ENCODE data around the gene PI4K2A.

The PI4K2A gene

DNA sequence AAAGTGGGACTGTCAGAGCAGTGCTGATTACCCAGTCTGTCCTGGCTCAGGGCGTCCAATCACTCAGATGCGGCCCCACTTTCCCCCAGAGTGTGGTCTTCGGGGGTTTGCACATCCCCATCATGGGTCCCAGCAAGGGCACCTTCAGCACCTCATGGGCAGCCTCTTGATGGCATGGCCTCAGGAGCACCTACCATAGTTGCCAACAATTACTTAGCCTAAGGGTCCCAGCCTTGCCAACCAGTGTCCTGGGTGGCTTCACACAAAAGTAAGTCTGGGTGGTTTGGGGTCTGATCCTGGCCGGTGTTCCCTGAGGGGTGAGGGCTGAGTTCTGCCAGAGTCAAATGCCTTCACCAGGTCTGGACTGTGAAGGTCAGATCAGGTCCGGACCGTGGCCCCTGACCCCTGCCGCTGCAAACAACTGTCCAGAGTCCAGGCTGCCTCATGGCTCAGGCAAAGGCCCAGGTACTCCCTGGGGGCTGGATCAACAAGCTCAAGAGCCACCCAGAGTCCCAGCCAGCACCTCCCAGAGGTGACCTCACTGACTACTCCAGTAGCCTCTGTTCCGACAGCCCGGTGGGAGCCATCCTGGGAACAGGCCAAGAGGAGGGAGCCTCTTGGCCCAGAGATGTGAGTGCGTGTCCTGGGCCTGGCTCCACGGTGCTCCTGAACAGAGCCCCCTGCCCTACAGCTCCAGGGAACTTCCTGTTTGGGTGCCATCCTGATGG lies 66.8 kb downstream of the PI4K2A start:
- no peak for DNase-seq

DNA sequence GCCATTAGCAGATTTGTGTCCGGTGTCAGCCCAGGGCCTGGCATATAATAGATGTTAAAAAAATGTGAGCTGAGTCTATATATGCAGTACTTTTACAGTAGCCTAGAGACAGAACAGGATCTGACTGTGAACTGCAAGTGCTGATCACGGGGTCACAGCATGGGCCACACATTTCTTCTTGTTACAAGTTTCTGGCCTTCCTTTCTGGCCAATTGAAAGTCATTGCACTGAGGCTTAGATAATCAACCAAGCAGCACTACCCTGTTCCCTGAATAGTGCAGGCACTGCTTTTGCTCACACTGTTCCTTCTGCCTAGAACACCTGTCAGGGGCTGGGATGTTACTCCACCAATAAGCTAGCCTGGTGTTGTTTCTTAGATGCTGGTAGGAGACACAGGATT lies 67.7 kb downstream of the PI4K2A start:
- no peak for DNase-seq

DNA sequence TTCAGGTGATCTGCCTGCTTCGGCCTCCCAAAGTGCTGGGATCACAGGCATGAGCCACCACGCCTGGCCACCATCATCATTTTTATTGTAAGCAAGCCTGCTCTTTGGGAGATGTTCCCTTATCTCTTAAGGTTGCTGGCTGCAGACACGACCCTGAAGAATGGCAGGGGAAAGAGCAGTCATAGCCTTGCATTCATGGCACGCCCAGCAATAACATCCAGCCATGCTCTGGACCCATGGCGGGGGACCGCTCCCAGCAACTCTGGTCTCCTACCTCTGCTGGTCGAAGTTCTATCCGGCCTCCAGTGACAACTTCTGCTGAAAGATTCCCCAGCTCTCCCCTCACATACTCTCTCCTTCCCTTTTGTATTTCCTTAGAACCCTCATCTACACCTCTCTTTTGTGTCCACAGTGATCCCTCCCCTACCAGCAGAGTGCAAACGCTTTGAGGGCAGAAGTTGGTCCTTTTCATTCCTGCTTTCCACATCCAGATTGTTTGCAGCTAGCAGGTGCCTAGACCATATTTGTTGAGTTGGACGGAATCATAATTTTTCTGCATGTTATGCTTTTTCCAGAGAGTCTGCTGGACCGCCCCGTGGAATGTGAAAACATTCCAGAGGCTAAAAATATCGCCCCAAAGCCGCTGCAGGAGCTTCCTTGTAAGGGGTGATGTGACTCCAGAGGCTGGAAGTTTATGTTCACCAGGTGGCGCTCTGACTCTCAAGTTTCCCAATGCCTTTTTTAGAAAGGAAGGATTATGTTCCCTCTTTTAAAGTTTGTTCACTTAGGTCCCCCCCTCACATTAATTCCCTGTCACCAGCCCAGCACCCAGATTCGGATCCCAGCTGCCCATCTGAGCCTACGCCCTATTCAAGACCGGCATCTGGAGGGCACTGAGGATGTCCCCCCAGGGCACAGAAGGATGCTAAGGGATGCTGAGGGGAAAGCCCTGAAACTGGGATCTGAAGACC lies 68.8 kb downstream of the PI4K2A start:
- peak in 7 of 14 donors; percentile 14 to 40 (median 26) for DNase-seq

DNA sequence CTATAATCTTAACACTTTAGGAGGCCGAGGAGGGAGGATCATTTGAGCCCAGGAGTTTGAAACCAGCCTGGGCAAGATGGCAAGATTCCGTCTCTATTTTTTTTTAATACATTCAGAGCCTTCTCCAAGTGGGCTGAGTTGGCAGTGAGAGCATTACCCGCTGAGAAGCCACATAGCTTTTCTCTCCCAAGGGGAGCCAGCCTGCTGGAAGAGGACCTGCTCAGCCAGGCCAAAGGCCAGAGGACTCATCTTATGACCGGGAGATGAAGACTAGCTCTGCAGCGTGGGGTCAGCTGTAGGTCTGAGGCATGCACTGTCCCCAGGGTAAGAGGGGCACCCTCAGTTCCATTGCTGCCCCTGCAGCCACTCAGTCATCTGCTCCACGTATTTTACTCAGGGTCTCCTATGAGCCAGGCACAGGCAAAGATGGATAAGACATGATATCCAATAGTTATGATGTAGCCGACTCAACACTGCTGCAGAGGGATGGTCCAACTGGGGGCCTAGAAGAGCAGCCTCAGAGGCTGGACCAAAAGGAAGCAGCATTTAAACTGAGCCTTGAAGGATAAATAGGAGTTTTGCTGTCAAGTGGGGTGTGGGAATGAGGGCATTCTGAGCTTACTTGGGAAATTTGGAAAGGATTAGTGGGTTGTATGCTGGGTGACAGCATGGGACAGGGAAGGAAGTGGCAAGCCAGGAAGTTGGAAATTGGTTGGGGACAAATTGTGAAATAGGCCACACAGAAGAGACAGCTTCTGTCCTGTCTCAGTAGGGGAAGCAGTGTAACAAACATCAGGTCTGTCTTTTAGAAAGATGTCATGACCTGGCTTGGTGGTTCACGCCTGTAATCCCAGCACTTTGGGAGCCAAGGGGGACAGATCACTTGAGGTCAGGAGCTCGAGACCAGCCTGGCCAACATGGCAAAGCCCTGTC lies 71.4 kb downstream of the PI4K2A start:
- no peak for DNase-seq

DNA sequence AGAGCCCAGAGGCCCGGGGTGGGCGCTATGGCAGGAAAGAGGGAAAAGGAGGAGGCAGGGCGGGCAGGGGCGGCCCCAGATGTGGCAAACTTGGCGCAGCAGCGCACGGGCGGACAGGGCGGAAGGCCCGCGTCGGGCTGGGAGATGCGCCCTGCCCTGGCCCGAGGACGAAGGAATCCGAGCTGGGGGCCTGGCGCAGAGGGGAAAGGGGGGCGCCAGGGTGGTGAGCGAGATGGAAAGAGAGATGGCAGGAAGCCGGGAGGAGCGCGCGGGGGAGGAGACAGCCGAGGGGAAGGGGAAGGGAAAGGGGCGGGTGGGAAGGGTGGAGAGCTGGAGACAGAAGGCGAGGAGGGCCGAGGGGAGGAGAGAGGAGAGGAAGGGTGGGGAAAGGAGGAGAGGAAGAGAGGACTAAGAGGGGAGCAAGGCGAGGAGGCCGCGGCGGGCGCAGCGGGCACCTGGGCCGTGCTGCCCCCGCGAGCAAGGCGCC lies 72.9 kb downstream of the PI4K2A start, which contains the start of gene MARVELD1:
Gene MARVELD1, plus strand, starts transcription at position 392 of the 487 bp plus-strand sequence. CDS start 147 bp downstream, outside the sequence.
- peak in 4 of 14 donors; percentile 20 to 57 (median 26) for DNase-seq

DNA sequence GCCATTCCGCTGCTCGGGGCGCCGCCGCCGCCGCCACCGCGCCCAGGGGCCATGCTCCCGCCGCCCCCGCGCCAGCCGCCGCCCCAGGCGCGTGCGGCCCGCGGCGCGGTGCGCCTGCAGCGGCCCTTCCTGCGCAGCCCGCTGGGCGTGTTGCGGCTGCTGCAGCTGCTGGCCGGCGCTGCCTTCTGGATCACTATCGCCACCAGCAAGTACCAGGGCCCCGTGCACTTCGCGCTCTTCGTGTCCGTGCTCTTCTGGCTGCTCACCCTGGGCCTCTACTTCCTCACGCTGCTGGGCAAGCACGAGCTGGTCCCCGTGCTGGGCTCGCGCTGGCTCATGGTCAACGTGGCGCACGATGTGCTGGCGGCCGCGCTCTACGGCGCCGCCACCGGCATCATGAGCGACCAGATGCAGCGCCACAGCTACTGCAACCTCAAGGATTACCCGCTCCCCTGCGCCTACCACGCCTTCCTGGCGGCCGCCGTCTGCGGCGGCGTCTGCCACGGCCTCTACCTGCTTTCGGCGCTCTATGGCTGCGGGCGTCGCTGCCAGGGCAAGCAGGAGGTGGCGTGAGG lies 73.4 kb downstream of the PI4K2A start:
- DNase-seq = peak in 12 of 14 donors; percentile 36 to 79 (median 59)

DNA sequence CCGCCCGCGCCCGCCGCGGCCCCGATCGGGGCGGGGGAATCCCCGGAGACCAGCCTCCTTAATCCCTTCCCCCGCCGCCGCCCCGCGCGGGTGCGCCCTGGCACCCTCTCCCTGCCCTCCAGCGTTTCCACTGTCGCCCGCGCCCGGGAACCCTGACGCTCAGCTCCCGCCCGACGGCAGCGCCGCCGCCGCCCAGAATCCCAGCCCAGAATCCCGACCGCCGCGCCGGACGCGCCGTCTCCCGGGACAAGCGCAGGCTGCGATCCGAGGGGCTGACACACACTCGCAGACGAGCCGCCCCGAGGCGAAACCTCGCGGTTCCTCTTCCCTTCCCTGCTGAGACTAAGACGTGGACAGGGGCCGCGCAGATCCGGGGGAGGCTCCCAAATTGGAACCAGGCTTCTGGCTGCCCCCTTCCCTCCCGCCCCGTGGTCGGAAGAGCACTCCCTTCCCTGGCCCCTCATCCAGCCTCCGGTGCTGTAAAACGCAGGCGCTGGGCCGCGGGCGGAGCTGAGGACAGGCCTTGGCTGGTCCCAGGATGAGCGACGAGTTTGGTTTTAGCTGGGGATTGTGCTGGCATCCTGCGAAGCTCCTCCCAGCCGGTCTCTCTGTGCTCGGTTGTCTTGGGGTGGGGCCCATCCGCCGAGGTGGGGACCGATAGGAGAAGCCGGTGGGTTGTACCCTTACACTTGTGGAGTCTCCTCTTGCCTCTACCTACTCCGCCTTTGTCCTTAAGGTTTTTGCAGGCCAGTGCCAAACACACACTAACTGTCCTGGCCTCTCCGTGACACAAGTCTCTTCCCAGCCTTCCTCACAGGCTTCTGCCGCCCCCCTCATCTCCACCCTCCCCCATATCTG lies 74.2 kb downstream of the PI4K2A start:
- DNase-seq = peak in 10 of 14 donors; percentile 16 to 81 (median 60)

DNA sequence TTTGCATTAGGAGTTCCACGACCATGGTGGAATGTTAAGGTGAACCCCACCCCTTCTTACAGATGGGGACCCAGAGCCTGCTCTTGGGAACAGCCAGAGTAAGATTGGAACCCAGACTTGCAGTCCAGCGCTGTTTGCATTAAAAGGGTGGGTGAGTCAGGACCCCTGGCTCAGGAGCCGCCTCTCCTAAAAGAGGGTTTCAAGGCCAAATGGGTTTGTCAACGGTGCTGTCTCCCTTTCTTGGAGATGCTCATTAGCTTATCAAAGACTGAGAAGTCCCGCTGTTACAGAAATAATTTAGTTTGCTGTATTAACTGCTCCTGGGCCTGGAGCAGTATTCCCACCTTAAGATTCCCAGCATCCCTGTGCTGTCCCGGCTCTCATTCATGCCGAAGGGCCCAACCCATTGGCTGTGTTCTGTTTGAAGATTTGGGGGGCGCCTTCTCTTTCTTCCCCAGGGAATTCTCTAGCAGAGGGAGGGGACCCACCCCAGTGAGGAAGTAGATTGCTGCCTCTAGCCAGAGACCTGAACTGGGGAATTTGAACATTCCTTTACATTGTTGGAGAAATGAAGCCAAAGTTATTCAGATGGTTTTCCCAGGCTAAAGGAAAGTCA lies 74.9 kb downstream of the PI4K2A start:
- DNase-seq = no peak

DNA sequence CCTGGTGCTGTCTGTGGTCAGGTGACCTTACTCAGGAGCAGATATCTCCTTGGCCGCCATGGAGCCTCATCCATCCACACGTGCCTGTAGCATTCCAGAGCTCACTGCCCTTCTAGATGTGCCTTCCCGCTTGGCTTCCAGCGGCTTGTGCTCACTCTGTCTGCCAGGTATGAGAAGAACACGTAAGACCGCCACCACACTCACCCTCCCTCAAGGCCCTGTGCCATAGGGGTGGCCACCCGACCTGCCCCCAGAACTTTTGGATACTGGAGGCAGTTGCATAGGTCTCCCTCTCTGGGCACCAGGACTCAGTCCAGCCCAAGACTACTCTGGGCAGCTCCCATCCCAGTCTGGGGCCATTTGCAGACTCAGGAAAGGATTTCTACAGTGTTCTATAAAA lies 77.2 kb downstream of the PI4K2A start:
- DNase-seq = no peak

DNA sequence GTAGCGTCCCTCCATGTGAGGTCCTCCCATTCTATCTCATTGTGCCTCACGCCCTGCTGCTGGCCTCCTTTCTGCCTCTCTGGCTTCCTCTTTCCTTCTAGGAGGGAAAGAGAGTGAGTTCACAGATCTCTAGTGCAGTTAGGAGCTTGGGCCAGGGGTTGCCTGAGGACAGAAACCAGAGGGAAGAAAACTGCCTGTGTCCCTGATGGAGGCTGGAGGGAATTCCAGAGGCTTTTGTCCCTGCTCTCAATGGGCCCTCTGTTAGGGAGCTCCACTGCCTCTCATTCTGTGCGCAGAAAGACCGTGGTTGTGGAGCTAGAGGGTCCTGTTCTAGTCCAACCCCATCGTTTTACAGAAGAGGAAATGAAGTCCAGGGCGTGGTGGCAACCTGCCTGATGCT lies 77.7 kb downstream of the PI4K2A start:
- DNase-seq = peak in 12 of 14 donors; percentile 18 to 78 (median 48)

DNA sequence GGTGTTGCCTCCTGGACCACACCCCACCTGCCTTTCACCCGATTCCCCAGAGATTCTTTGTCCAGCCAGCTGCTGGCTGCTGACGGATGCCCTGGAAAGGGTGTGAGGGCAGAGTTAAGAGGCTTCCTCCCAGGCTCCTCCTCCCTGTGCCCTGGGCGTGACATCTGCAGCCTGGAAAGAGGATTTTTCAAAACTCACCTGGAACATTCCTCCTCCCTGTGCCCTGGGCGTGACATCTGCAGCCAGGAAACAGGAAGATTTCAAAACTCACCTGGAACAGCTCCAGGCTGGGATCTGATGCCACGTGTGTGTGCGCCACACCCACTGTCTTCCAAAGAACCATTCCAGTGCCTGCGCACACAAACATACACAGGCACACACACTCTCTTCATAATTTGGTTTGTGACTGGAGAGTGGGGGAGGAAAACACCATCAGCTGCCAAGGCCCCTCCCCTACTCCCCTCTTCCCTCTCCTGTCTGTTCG lies 78.2 kb downstream of the PI4K2A start:
- peak in 2 of 14 donors; percentile 39 to 72 for DNase-seq

DNA sequence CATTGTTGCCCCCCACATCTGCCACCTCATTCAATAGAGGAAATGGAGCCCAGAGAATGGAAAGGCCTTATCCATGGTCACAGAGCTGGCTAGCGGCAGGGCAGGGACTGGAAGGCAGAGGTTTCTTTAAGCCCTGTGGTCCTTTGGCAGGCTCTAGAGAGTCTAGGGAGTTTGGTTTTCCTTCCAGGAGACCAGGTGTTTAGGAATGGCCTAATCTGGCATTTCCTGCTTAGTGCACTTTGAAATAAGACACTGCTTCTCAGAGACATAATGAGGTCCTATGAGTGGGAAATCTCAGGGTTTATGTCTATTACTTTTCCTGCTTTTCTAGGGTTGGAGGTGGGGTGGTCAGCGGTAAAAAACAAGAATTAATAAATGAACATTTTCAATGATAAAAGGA lies 79.1 kb downstream of the PI4K2A start:
- DNase-seq = no peak

DNA sequence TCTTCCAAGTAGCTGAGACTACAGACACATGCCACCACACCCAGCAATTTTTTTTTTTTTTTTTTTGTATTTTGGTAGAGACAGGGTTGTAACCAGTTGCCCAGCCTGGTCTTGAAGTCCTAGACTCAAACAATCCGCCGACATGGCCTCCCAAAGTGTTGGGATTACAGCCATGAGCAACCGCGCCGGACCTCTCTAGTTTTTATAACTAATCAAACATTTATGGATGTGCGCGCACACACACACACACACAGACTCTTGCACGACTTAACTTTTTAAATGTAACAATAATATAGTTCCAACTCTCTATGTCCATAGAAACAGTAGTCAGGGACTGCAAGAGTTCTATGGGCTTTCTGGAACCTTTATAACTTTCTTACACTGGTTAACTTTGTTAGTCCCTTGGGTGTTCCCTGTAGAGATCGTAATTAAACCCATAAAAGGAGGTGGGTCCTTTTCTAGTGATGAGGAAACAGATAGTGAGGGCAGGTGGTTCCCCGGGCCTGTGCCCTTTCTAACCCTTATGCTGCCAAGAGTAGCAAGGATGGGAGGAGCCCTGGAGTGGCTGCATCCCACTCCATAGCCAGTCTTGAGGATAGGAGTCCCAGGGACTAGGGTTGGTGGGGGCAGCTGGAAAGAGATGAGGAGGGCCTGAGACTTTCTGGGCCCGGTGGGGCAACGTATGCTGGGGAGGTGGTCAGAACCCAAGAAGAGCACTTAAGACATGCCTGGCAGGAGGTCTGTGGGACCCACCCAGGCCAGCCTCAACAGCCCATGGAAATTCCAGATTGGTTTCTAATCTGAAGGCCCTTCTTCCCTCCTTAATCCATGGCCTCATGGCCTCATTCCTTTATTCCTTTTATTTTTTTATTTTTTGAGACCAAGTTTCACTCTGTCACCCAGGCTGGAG lies 81.7 kb downstream of the PI4K2A start:
- DNase-seq = no peak

DNA sequence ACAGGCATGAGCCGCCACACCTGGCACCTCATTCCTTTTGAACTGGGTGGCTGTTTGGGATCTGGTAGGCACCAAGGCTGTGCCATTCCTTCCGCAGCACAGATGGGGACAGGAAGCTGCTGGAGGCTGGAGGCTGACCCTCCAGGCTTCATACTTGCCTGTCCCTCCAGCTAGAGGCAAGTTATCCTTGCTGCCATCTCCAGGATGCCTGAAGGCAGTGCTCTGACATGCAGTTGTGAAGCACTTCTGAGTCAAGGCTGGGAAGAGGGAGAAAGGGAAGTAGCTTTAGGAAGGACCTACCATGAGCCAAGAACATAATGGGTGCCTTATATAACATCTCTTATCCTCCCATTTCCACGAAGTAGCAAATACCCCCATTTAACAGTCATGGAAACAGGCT lies 82.5 kb downstream of the PI4K2A start:
- no peak for DNase-seq

DNA sequence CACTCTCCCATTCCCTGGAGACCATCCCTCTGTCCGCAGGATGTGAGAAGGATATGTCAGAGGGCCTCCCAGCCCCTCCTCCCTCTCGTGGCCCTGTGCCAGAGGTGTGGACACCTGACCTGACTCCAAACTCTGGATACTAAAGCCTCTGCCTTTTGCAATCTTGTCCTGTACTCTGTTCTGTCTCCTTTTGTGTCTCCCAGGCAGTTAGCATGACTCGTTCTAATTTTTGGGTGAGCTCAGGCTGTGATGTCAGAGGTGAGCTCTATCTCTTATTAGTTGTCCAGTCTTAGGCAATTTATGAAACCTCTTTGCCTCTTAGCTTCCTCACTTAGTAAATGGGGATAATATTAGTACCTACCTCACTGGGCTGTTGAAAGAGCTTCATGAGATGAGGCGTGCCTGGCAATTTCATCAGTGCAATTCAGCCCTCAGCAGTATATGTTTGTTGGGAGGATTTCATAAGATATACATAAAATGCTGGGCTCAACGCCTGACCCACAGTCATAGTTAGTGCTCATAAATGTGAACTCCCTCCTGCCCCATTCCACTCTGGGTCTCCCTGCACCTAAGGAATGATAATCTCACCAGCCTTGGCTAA lies 84.0 kb downstream of the PI4K2A start:
- no peak for DNase-seq
